GM19025 (cell line): ENCODE data around the gene KRTAP5-8.
"Not testable (repeated sequence)": the region's sequence is repeated elsewhere in the genome, so short reads cannot be mapped to it uniquely, and the experiment has no call there.

Experiments used
- ATAC-seq: cut with Tn5 transposase; IDR thresholded peaks from one replicate; pipeline ENCODE4 v1.9.1; 2021; ENCODE audit warnings: mild to moderate bottlenecking, low read depth, moderate library complexity; ENCODE audit not compliant: unreplicated experiment

KRTAP5-8 gene

DNA sequence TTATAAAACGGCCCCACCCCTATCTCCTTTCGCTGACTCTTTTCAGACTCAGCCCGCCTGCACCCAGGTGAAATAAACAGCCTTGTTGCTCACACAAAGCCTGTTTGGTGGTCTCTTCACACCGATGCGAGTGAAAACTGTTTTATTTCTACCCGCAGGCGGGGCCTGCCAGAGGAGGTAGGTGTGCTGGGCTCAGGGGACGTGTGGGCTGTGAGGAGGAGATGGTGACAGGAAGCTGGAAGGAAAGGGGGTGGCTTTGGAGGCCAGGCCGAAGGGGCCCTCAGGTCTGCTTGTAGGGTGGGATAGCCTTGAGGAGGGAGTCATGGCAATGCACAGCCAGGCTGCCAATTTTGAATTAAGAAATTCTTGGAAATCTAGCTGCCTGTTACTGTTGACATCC lies 32.0 kb upstream of the KRTAP5-8 start:
- no peak for ATAC-seq

- ATAC-seq: no peak
These were observed 30.7 kb upstream of the KRTAP5-8 start for GRCh38 chr11:71507102-71507501.

GRCh38 chr11:71518506-71519471 lies 19.0 kb upstream of the KRTAP5-8 start:
- no peak for ATAC-seq

DNA sequence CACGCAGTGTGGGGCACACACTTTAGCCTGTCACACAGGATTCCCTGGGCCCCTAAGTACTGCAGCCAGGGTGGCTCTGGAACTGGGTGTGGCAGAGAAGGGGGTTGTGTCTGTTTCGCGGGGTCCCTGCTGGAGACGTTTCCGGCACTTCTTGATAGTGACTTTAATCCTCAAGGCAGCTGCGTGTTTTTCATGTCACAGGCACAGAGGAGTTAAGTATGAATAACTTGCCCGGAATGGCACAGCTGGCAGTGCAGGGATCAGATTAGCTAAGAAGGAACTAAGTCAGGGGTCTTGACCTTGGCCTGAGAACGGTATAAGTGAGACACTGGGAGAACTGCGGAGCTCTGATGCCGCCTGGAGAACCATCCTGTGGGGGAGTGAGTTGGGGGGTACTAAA lies 18.3 kb upstream of the KRTAP5-8 start:
- no peak for ATAC-seq

GRCh38 chr11:71525188-71525937 lies 12.5 kb upstream of the KRTAP5-8 start:
- no peak for ATAC-seq

- no peak for ATAC-seq
These were observed 11.8 kb upstream of the KRTAP5-8 start for GRCh38 chr11:71525938-71526495.

GRCh38 chr11:71526796-71527575 lies 10.8 kb upstream of the KRTAP5-8 start, which contains the start of gene KRTAP5-7:
Gene KRTAP5-7, plus strand, starts transcription at chr11:71527267. Its CDS starts 34 bp downstream, at chr11:71527301.
- ATAC-seq: not testable (repeated sequence)

DNA sequence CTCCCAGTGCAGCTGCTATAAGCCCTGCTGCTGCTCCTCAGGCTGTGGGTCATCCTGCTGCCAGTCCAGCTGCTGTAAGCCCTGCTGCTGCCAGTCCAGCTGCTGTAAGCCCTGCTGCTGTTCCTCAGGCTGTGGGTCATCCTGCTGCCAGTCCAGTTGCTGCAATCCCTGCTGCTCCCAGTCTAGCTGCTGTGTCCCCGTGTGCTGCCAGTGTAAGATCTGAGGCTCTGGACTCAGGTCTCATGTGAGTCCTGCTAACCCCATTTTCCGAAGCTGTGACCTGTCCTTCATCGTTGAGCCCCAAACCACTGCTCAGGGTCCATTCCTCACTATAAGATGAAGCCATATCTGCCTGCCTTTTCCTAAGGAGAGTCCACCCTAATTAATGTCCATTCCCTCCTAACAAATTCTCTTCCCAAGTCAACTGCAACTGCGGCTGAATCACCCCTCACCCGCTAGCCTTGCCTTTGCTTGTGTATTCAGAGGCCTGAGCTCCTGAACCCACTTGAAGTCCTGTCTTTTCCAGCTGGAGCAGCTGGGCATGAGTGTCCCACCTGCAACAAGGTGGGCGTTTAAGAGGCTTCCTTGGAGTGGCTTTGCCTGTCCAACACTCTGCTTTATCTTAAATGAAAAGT lies 10.1 kb upstream of the KRTAP5-8 start:
- no peak for ATAC-seq

- ATAC-seq: no peak
These were observed 7.2 kb upstream of the KRTAP5-8 start for GRCh38 chr11:71530602-71531001.

DNA sequence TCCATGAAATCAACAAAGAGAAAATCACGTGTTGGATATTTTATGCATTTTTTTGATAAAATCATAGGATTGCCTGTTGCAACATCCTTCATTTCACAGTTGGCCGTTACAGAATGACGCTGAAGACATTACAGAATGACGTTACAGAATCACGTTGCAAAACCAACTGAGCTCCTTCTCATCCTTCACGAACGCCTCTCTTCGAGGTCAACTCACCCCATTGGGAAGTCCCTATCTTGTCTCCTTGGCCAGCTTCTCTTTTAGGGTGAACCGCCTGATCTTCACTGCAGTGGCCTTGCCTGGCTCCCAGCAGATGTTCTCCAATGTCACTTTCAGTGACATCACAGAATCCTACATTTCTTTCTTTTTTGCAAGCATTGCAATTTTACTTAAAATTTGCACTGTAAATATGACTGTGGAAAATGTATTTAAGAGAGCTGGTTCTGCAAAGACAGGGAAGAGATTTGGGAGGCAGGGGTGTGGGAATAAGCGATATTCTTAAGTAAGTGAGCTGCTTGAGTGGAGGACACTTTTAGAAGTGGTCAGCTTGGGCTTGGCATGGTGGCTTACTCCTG lies 5.7 kb upstream of the KRTAP5-8 start:
- ATAC-seq: no peak

DNA sequence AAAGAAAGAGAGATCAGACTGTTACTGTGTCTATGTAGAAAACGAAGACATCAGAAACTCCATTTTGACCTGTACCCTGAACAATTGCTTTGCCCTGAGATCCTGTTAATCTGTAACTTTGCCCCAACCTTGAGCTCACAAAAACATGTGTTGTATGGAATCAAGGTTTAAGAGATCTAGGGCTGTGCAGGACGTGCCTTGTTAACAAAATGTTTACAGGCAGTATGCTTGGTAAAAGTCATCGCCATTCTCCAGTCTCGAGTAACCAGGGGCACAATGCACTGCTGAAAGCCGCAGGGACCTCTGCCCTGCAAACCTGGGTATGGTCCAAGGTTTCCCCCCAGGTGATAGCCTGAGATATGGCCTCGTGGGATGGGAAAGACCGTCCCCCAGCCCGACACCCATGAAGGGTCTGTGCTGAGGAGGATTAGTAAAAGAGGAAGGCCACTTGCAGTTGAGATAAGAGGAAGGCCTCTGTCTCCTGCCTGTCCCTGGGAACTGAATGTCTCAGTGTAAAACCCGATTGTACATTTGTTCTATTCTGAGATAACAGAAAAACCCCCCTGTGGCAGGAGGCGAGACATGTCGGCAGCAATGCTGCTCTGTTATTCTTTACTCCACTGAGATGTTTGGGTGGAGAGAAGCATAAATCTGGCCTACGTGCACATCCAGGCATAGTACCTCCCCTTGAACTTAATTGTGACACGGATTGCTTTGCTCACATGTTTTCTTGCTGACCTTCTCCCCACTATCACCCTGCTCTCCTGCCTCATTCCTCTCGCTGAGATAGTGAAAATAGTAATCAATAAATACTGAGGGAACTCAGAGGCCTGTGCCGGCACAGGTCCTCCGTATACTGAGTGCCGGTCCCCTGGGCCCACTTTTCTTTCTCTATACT lies 2.9 kb upstream of the KRTAP5-8 start:
- not testable (repeated sequence) for ATAC-seq

DNA sequence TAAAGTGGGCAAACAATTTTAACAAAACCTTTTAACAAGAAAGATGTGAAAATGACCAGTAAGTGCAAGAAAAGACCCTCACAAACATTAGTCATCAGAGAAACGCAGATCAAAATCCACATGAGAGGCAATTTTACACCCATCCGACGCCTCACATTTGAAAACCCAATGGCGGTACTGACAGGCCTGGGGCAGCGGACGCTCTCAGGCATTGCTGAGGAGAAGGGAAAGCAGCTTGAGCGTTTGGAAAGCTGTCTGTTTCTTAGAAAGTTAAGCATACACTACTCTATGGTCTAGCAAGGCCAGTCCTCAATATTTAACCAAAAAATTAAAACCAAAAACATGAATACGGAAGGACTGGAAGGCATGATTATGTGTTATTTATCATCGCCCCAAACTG lies 2.0 kb upstream of the KRTAP5-8 start:
- ATAC-seq: no peak

GRCh38 chr11:71537537-71537936 lies 288 bp upstream of the KRTAP5-8 start:
- ATAC-seq: no peak

DNA sequence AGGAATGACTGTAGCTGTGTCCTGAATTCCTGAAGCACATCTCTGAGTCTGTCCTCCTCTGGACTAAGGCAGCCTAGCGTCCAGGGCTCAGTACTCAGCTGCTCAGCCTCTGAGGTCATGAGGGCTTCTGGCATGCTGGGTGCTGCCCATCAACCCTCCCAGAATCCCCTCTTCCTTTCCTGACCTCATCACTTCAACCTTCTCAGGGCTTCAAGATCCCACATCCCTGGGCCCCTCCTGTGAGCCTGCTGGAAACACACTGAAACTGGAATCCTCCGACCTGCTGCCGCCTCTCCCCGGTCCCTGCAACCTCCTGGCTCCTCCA lies 803 bp downstream of the KRTAP5-8 start:
- ATAC-seq: no peak

GRCh38 chr11:71539017-71539416 lies 1.2 kb downstream of the KRTAP5-8 start:
- no peak for ATAC-seq

DNA sequence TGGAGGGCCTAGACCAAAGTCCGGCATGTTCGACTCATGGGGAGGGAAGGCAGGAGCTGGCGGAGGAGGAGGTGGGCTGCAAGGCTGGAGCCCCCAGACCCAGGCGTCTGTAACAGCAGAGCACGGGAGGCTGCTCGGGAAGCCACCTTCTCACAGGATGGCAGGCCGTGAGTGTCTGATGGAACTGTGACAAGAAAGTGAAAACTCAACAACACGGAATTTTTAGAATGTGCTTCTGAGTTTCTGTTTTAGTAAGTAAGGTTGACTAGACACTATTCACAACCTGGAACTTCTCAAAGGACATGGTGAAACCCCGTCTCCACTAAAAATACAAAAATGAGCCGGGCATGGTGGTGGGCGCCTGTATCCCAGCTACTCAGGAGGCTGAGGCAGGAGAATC lies 2.1 kb downstream of the KRTAP5-8 start:
- ATAC-seq: not testable (repeated sequence)

GRCh38 chr11:71540521-71541304 lies 2.9 kb downstream of the KRTAP5-8 start:
- ATAC-seq: not testable (repeated sequence)

GRCh38 chr11:71542382-71542781 lies 4.6 kb downstream of the KRTAP5-8 start:
- no peak for ATAC-seq
